GM21390 (cell line): ENCODE results near the gene PTPRB.

Experiments
- ATAC-seq: cut with Tn5 transposase; IDR thresholded peaks from one replicate; pipeline ENCODE4 v1.9.1; 2021; ENCODE audit not compliant: unreplicated experiment

PTPRB gene

DNA sequence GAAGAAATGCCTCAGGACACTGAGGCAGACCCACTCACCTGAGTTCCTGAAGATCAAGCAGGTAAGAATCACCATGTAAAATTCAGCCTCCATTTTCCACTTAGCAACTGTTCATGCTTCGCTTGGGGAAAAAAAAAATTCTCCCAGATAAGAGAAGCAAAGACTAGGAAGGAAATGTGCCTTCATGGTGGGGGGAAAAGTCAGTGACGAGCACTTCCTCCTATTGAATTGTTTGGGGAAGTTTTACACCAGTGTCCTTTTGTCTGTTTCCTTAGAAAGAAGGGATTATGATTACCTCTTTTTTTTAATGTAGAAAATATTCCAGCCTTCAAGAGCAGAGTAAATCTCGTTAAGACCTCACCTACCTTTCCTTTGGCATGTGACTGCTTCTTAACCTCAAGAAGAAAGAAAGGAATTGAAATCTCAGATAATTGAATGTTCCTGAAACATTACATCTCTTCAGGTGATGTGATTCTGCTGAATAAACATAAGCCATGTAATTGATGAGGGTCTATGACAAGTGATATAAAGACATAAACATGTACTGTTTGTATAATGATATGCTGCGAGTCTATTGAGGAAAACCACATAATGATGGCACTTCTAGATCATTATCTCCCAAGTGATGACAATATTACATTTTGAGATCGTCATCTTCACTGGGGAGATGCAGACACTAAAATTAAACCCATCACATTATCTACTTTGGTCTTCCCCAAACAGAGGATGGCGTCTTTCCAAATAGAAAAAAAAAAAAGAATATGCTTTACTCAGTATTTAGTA is at the start of gene PTPRB:
PTPRB (minus strand) TSS at position 127 of the 783 bp plus-strand sequence; CDS start at position 93, 34 bp downstream.
- ATAC-seq = no peak

DNA sequence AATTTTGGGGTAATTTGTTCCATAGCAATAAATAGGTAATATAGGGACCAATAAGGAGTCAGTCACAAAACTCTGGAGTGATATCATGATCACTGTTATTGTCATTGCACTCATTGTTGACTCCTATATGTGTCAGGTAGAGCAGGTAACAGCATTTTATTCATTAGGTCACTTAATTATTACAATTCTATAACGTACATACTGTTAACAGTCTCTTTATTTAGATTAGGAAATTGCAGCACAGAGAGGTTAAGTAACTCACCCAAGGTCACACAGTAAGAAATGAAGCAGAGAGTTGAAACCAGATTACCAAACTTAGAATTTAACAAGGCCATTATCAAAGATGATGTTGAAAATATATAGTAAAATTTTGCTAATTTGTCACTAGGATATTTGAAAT is 49.7 kb upstream of the PTPRB start:
- no peak for ATAC-seq

DNA sequence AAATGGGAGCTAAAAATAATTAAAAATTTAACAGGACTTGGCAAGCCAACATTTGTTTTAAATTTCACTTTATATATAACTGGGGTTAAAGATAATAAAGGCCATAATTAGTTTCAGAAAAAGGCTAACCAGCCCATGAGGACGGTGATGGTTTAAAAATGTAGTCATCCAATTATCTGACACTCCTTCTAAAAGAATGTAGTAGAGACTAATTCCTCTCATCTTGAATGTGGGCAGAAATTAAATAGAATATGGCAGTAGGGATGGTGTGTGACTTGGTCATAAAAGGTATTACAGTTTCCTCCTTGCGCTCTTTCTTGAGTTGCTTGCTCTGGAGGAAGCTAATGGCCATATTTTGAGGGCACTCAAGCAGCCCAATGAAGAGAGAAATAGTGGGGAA is 49.1 kb upstream of the PTPRB start:
- no peak for ATAC-seq

DNA sequence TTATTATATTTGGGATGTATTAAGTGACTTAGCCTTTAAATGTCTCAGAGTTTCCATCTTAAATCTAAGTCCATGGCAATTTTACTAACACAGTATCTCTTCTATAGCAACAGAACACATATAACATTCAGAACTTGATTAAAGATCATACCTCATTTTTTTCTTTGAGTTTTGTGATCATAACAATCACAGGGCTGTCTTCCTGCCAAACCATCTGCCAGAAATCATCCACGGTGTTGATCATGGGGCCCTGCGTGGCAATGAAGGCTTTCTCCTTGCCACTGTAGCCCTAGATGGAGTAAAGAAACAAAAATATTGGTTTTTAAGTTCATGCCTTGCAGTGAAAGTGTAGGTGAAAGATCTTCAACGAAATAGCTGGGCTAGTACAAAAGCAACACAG is 46.7 kb upstream of the PTPRB start:
- ATAC-seq = no peak

DNA sequence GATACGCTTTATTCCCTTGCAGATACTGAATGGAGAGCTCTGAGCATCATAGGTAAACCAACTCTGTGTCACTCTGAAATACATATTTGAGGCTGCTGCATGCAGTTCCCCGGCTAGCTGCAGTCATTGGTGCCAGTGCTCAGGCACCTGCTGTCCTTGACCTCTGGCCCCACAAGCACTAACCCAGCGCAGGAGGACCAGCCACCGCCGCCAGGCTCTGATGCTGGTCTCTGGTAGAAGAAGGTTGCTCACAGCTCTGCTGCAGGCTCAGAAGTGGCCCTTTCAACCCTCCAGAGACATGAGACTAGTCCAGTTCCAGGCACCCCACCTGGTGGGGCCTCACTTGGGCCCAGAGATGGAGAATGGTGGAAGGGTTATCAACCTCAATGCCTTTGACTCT is 34.5 kb upstream of the PTPRB start:
- ATAC-seq = no peak

DNA sequence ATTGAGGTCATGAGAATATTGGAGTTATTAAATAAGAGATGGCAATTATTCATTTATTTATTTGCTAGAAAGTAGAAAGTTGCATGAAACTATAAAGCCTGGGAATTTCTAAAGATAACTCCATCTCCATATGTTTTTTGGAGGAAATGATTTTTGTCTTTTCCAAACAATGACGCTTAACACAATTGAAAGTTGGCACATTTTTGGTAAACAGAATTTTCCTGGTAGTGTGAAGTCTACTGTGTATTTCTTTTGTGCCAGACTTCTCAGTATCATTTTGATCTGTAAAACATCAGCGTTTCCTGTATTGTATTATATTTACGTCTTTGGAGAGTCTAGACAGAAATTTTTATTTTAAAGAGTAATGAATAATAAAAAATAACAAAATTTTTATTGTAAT is 33.7 kb upstream of the PTPRB start:
- ATAC-seq = no peak

DNA sequence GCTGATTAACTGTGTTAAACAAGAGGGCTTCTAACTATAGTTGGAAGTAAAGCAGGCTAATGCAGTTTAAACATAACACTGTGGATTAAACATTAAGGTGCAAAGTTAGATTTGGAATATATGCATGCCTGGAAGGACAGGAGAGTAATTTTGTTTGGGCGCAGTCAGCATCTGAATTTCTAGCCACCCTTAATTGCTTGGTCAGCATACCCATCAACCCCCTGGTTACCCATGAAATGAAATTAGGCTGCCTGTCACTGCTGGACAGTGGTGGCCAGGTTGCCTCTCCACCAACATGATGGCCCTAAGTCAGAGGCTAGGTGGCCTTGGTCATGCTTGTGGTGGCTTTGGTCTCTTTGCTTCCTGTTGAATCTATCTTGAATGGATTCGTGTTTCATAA is 30.0 kb upstream of the PTPRB start:
- no peak for ATAC-seq

DNA sequence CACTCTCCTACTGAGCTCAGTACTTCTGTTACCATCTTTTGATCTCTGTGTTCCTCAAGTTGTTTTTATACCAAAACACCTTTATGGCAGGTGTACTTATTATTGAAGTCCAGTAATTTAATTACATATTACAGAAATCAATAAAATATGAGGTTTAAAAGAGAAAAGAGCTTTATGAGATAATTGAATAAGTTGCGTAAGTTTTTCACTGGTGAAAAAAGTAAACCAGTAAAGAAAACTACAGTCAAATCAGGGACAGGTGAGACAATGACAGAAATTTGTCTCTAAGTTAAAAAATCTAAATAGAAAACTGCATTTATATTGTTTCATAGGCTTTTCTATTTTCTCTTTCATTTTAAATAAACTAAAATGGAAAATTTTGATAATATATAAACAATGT is 29.1 kb upstream of the PTPRB start:
- no peak for ATAC-seq

DNA sequence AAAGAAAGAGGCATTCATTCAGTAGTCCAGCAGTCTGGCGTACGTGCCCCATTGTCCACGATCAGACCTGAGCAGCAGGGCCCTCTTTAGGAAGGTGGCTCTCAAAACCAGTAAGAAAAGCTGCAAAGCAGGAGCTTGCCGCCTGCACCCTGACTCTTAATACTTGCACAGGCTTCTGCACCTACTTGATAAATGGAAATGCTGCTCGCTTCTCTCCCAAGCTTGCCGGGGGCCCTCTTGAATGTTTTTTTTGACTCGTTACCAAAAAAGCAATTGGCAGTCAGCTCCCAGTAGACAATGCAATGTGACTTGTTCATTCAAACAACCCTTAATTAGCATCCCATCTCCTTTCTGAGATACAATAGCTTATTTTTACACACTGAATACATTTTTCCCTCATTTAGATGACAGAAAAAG is 27.2 kb upstream of the PTPRB start:
- ATAC-seq = no peak

DNA sequence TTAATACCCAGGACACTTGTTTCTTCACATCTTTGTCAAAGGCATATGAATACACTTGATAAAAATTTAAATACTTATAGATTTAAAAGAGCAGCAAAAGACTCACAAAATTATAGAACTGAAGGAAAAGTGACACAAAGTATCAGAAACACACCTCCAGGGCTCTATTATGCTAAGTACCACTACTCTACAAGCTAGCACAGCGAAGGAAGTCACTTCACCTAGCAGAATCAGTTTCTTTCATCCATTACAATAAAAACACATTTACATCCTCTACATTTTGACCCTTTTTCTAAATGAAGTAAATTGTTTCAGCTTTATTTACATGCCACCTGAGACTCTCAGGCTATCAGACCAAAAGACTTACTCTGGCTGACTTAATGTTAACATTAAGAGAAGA is 26.6 kb upstream of the PTPRB start:
- no peak for ATAC-seq

DNA sequence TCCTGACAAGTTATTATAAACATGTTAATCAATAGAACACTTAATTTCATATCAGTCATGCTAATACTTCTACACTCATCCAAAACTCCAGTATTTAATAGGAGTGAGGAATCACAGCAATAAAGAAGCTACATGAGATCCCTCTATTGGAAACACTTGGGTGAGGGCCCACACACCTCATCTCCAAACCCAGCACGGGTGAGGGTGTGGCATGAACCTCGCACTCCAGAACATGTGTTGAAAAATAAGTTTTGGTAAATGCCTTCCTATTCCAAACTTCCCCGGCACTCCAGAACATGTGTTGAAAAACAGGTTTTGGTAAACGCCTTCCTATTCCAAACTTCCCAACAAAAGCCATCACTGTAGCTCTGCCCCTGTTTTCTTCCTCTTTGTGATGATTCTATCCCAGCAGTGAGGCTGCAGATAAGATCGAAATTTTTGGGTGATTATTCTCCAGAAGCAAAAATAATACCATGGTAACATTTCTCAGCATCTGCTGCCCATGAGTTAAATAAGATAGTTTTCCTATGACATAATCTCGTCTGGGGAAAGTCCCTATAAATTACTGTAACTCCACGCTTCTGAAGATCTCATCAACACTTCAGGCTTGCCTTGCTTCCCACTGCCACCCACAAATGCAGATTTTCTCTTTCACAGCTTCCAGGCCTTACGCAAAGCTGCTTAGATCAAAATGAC is 24.4 kb upstream of the PTPRB start:
- ATAC-seq = no peak

DNA sequence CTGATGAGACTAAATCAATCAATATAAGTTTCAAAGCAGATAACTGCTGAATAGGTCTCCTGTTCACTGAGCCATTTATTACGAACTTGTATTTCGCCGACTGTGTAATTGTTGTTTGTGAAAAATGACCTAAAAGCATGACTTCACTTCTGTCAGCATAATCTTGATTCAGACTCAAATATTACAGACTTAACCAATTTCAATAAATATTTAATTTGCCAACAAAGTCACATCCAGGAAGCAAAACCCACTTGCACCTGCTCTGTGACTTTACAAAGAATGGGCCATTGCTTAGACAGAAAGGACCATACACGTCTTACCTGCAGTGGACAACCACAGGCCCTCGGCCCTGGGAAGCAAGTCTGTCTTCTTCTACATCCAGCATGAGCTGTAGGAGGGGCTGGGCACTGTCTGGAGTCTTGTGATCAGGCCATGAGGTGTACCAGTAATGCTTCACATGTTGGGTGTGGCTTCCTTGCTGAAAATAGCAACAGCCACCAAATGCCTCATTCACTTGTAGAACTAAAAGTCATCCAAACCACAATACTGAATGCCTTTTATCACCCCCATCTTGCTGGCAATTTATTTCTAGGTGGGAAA is 23.5 kb upstream of the PTPRB start:
- ATAC-seq = no peak

DNA sequence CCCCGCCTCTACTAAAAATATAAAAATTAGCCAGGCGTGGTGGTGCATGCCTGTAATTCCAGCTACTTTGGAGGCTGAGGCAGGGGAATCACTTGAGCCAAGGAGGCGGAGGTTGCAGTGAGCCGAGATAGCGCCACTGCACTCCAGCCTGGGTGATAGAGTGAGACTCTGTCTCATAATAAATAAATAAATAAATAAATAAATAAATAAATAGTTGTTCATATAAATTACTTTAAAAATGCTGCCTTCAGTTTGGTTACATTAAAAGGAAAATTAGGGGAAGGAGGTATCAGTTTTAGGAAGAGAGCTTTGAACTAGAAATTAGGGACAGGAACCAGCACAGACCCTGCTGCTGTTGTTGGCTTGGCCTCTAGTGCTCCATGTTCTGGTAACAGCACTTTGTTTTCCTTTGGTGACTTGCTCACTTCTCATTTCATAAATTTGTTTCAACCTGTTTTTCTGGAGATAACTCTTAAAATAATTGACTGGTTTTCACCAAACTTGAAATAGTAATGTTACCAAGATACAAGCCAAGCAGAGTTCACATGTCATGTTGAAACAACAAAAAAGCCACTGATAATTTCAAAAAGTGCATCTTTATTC is 22.9 kb upstream of the PTPRB start:
- no peak for ATAC-seq

DNA sequence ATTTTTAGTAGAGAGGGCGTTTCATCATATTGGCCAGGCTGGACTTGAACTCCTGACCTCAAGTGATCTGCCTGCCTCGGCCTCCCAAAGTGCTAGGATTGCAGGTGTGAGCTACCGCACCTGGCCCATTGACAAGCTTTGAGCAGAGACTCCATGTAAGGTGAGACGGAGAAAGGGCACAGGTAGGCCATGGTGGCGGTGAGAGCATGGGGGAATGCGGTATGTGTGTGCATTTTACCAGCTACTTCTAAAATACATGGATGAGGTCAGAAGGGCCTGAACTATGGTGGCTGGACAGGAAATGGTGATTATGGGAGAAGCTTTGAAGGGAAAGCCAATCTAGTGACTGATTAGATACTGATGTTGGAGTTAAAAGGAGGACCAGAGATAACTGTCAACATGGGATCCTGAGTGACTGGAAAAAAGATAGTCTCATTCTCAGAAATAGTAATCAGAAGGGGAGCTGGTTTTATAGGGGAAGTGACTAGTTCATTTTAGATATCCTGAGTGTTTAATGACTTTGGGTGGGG is 21.9 kb upstream of the PTPRB start:
- ATAC-seq = no peak

DNA sequence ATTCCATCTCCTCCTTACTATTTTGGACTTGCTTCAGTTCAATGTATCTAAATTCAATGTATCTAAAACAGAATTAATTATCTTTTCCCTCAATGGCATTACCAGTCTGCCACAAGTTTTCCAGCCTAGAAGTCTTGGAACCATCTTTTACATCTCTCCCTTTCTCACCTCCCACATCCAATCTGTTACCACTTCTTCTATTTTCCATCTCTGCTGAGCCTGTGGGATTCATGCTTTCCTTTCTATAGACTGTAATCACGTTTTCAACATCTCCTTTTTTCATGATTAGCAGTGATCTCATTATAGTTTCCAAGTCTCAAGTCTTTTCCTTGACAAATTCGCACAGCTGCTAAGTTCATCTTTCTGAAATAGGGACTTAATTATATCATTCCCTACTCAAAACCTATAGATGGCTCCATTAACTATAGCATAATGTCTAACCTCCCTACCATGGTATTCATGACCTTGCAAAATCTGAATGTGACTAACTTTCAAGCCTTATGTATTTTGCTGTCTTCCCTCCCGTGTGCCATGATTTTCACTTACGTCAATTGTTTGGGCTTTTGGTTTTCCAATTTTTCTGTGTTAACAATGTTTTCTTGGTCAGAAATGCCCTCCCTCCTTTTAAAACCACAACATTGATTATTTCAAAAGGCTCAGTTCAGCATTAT is 20.5 kb upstream of the PTPRB start:
- ATAC-seq = no peak

DNA sequence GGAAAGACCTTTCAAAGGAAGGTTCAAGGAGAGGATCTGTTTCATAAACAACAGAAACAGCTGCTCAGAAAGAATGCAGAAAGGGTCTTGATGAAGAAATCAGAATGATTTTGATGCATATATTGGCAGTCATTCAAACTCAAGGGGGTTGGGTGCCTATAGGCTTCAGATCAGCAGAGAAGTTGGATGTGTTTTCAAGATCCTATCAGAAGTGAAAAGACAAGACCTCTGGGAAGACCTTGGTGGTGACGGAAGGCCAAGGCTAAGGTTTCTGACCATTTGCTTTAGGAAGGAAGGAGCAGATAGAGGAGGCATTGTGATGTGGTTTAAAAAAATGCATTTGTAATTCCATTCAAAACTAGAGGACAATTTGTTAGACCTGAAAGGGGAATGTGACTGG is 15.2 kb upstream of the PTPRB start:
- ATAC-seq = no peak

DNA sequence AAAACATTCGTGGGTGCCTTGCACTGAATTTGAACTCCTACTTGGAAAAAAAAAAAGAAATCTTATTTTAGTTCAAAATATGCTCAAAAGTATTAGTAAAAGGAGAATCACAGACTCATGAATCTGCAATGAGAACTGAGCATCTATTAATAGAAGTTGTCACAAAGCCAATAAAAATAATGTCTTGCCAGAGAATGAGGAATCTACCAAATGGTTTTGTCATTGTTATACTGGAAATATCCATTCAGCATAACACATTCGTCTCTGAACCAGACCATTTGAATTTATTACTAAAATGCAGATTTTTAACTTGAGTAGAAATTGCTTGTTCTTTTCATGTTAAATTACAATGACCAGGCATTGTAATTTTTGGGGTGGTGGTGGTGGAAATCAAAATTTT is 11.6 kb upstream of the PTPRB start:
- ATAC-seq = no peak

DNA sequence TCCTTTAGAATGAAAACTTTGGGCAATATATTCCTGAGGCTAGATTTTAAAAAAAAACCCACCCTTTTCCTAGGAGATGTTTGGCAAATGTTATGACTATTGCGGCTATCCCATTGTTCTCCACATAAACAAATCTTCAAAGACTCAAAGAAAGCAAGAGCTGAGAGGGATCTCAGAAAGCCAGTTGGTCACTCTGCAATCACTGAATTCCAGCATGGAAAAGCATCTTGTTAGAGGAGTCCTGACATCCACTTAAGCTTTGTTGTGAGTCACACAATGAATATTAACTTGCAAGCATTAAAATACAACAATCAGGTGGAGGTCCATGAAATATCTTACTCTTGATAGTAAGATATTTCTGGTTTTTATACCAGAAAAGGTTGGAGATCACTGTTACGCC is 11.0 kb upstream of the PTPRB start:
- ATAC-seq = no peak

DNA sequence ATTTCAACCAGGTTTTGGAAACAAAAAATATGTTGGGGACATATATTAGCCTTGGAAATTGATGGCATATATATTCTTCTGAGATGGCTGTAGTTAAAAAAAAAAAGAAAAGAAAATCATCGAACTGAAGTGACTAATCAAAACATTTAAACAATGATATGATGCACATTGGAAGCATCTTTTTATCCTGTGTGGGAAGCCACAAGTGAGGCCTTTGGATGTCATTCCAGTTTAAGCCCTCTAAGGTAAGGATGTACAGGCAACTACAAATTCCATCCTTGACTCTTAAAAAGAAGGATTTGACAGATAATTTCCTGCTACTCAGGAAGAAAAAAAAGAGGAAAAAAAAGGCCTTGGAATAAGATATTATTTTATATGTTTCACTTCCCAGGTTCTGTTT is 9.6 kb upstream of the PTPRB start:
- ATAC-seq = no peak

DNA sequence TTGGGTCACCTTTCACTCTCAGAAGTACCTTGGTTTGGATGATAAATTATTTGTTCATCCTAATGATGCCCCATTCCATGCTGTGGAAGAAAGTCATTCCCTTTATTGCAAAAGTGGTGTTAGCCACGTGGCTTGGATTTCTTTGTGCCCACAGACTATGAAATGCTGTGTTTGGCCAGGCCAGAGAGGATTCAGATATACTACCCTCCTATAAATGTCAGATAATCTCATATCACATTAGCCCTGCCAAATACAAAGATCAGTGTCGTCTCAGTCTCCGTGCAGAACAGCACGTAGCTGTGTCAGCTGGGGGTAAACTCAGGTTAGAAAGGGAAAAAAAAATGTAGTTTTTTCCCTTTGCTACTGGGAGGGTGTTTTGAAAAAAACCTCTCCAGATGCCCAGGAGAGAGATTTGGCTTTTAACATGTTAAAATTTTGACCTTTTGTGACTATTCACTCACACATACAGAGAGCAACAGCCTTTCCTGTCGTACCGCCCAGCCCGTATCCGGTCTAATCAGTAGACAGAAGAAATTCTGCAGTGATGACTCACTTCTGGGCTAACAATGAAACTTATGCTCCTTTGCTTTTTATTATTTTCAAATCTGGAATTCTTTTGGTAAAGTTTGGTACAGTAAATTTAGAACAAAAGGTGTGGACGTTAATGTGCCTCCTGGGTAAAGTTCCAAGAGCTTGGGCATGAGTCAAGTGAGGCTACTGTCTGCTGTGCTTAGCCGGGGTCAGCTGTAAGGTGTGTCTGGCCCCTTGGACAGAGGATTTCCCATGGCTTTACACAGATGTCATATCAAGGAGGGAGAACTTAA is 8.5 kb upstream of the PTPRB start:
- ATAC-seq = peak; percentile 61
